Ovary (tissue), 9 donors: ENCODE measurements around the gene KDM2B. TPM values are rescaled to one million over a fixed set of nuclear protein-coding genes. Genes with fewer than 3 reads are reported as not detected.
A peak's percentile ranks its signal among the peaks of the same experiment; 100 is the strongest.

ENCODE experiments used
- DNase-seq, 5 donors: peaks; one replicate each; pipeline ENCODE4 v3.0.0-alpha.2; 2019 to 2020
- H3K27ac ChIP-seq, 2 donors: fragments of 200-600 bp; one replicate each; pipeline versions ENCODE4 v1.5.1 to v1.8.0; 2019 to 2022
- H3K27me3 ChIP-seq: fragments of 200-600 bp; one replicate; pipeline ENCODE4 v1.8.0; 2022
- H3K36me3 ChIP-seq: fragments of 200-600 bp; sonication (generic); one replicate; pipeline ENCODE4 v1.5.1; 2019
- H3K4me1 ChIP-seq: one replicate; pipeline ENCODE4 v1.8.1; 2013; ENCODE audit warnings: mild to moderate bottlenecking, moderate library complexity; ENCODE audit not compliant: insufficient read depth
- H3K4me3 ChIP-seq: fragments of 200-600 bp; sonication (generic); one replicate; pipeline ENCODE4 v1.5.1; 2017
- H3K9me3 ChIP-seq, 2 donors: fragments of 200-600 bp in 1 of 2; sonication (generic) in 1 of 2; one replicate each; pipeline versions ENCODE4 v1.5.1 to v1.8.1; 2013 to 2019; ENCODE audit warnings: mild to moderate bottlenecking in 1 of 2, moderate library complexity in 1 of 2
- EP300 ChIP-seq: sonication (generic); formaldehyde crosslinking; IDR thresholded peaks from one replicate; pipeline ENCODE4 v1.6.1; 2017; ENCODE audit warnings: antibody characterized with exemption
- POLR2A ChIP-seq: fragments of 450-650 bp; IDR thresholded peaks from one replicate; pipeline ENCODE4 v1.6.1; 2017; ENCODE audit warnings: antibody characterized with exemption, mild to moderate bottlenecking, moderate library complexity
- WGBS, 3 donors: extraction: QIAGEN DNeasy Blood & Tissue Kit in 1 of 3; methylation state at CpG; one replicate each; pipeline versions ENCODE4 v1.1.5 to v1.1.7; 2013 to 2017; 5-methylcytosine and 5-hydroxymethylcytosine counted together
- intact Hi-C, 4 donors: fragments of 100-400 bp; cut with DNase I; formaldehyde crosslinking; loops; one replicate each; pipeline versions ENCODE4 v1.11.0 to v1.15.1; 2022 to 2023
- polyA plus RNA-seq, 2 donors: library from polyadenylated mRNA; stranded (reverse); fragments of 200-250 nt in 1 of 2; fragments of 350-450 nt in 1 of 2; fragmentation: Illumina TruSeq in 1 of 2; extraction: RNeasy Lipid Tissue Mini Kit (QIAGEN cat#74804) in 1 of 2; gene quantifications; one replicate each; pipeline ENCODE4 v1.2.3, GENCODE V29; 2013 to 2014
- total RNA-seq, 7 donors: library from RNA; depleted of rRNA in 2 of 7; stranded (reverse); fragments of >200 nt in 2 of 7; fragmentation: NEBNext Ultra II Directional in 3 of 7; extraction: Animal tissue kit (Norgen Biotek cat#: 25700) in 3 of 7; gene quantifications; one replicate each; pipeline versions ENCODE4 v1.1.0 to v1.2.4, GENCODE V29; 2016 to 2023
- TF ChIP-seq, protein P1 (sequence below), 3 donors: fragments of 450-650 bp in 2 of 3; fragments of 200-600 bp in 1 of 3; IDR thresholded peaks; one replicate each; pipeline versions ENCODE4 v1.5.1 to v1.8.0; 2016 to 2022; ENCODE audit warnings: antibody characterized with exemption in 3 of 3, mild to moderate bottlenecking in 1 of 3
- donor health status: DM: no; HTN: no; CAD: no; lungs with moderate emphysema.
- donor health status: DM: no; HTN: no; CAD: no.
- donor health status: Bipolar disorder and iron deficiency.
- donor health status: DM: yes; HTN: yes; CAD: no.
- donor health status: DM: no; HTN: no; CAD: no.
- donor health status: DM: yes; HTN: yes; CAD: no.

Gene KDM2B
- total and polyA plus RNA-seq, 9 donors: 13.2 to 33.6 (median 23.4) TPM

DNA sequence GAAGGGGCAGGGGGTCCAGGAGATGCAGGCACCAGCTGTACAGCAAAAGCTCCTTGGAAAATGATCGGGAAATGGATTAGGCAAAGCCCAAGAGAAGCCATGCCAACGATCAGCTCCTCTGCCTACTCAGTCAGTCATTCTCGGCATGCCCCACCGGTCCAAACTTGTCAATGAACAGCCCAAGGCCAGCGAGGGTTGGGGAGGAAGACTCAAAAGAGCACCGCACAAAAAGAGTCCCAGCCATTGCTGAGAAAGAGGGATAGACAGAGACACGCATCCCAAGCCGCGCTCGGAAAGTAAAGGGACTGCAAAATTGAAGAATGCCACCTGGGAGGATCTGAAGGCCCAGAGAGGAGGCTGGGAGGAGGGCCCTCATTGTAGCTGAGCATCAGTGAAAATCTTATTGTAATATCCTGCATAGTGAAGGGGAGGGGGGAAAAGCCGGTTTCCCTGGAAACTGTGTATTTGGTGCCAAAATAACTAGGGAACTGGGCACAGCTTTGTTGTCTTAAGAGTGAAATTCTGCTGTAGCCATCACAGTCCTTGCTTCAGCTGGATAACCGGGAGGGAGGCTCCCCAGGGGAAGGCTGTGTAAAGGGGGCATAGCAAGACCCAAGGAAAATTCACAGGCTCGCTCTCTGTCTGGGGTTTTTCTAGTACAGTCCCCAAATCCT, 4.7 kb downstream of the KDM2B start:
- DNase-seq: no peak
- Histone ChIP-seq H3K4me1 (peaks cover 11% of the 10 kb centered on the region), H3K4me3 (no peak overlapping the region), H3K36me3 (no peaks in the 10 kb centered on the region), H3K27me3 (no peaks in the 10 kb centered on the region), H3K9me3 (no peaks in the 10 kb centered on the region), H3K27ac (peak overlapping the region; percentile 4 to 81)
- TF ChIP-seq, protein P1, sequence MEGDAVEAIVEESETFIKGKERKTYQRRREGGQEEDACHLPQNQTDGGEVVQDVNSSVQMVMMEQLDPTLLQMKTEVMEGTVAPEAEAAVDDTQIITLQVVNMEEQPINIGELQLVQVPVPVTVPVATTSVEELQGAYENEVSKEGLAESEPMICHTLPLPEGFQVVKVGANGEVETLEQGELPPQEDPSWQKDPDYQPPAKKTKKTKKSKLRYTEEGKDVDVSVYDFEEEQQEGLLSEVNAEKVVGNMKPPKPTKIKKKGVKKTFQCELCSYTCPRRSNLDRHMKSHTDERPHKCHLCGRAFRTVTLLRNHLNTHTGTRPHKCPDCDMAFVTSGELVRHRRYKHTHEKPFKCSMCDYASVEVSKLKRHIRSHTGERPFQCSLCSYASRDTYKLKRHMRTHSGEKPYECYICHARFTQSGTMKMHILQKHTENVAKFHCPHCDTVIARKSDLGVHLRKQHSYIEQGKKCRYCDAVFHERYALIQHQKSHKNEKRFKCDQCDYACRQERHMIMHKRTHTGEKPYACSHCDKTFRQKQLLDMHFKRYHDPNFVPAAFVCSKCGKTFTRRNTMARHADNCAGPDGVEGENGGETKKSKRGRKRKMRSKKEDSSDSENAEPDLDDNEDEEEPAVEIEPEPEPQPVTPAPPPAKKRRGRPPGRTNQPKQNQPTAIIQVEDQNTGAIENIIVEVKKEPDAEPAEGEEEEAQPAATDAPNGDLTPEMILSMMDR (IDR thresholded peaks at IDR 0.05): no peak
- TF ChIP-seq POLR2A: no peak
- TF ChIP-seq EP300: no peak
- intact Hi-C loops: loop anchor here in 1 of 4 donors (5.0 kb wide), 1 partner anchor 51 kb away; the partner anchor contains the start of gene ORAI1
- 84 to 89% (median 85%) methylated on average over 13 of the region's 13 CpGs for WGBS, 3 donors

DNA sequence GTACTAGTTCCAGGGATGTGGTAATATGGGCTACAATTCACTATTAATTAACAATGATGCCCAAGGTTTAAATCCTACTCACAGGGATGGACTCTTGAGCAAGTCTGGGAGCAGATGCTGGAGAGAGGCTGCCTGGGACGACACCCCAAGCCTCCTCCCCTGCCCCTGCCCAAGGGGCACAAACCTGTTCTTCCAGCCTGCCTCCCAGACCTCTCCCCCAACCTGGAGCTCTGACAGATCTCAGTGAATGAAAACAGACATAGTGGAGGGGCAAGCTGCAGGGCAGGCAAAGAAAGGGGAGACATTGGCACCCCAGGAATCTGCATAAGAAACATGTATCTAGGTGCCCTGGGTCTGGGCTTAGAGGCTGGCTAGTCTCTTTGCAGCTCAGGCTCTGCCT, 5.8 kb downstream of the KDM2B start:
- WGBS, 3 donors: 91 to 100% (median 95%) methylated on average over 1 of the region's 1 CpG
- intact Hi-C loops: loop anchor here in 1 of 4 donors (5.0 kb wide), 1 partner anchor 52 kb away; the partner anchor contains the start of gene ORAI1

DNA sequence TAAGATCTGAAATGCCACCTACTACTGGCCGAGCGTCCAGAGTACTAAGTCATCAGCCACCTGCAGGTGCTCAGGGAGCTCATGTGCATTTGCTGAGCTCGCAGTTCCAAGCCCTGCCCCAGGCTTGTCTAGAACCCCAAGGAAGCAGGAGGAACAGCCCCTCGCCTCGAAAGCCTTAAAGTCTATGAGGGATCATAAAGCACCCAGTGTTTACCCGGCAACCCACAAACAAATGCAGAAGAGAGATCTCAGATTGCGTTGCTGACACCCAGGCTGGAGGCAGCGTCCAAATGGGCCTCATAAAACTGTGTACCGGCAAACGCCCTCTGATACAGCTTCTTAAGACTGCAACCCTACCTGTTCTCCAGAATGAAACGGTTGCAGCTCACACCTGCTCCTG, 6.8 kb downstream of the KDM2B start:
- H3K27me3 ChIP-seq: no peaks in the 10 kb centered on the region
- TF ChIP-seq EP300 (no peak), POLR2A (no peak)
- TF ChIP-seq, protein P1 (IDR thresholded peaks at IDR 0.05): no peak
- no peak overlapping the region for H3K27ac ChIP-seq
- H3K9me3 ChIP-seq: no peaks in the 10 kb centered on the region
- intact Hi-C loops: no loop called here
- DNase-seq: no peak
- H3K4me1 ChIP-seq: peaks cover 13% of the 10 kb centered on the region
- 88 to 92% (median 91%) methylated on average over 11 of the region's 11 CpGs for WGBS, 3 donors
- no peaks in the 10 kb centered on the region for H3K36me3 ChIP-seq
- no peak overlapping the region for H3K4me3 ChIP-seq

More for the DNA sequence above, 5.8 kb downstream of the KDM2B start:
- Histone ChIP-seq H3K4me3 (no peak overlapping the region), H3K9me3 (no peaks in the 10 kb centered on the region), H3K27me3 (no peaks in the 10 kb centered on the region), H3K36me3 (no peaks in the 10 kb centered on the region), H3K4me1 (peaks cover 11% of the 10 kb centered on the region), H3K27ac (no peak overlapping the region)
- DNase-seq: no peak
- TF ChIP-seq, protein P1 (IDR thresholded peaks at IDR 0.05): no peak
- no peak for TF ChIP-seq EP300
- TF ChIP-seq POLR2A: no peak

DNA sequence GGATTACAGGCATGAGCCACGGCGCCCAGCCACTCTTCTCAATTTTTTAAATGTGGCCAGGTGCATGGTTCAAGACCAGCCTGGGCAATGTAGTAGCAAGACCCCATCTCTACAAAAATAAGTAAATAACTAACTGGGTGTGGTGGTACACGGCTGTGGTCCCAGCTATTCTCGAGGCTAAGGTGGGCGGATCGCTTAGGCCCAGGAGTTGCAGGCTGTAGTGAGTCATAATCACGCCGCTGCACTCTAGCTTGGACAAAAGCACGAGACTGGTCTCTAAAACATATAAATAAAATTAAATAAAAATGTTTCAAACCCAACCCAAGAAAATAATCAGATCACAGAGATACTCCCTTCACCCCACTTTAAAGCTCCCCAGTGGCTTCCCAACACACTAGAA, 8.9 kb downstream of the KDM2B start:
- no peaks in the 10 kb centered on the region for H3K27me3 ChIP-seq
- DNase-seq: no peak
- H3K9me3 ChIP-seq: no peaks in the 10 kb centered on the region
- H3K4me3 ChIP-seq: no peak overlapping the region
- TF ChIP-seq EP300 (no peak), POLR2A (no peak)
- TF ChIP-seq, protein P1 (IDR thresholded peaks at IDR 0.05): no peak
- H3K27ac ChIP-seq: no peak overlapping the region
- H3K4me1 ChIP-seq: peaks cover 7% of the 10 kb centered on the region
- H3K36me3 ChIP-seq: no peaks in the 10 kb centered on the region
- 92 to 95% (median 93%) methylated on average over 9 of the region's 9 CpGs for WGBS, 3 donors
- intact Hi-C loops: no loop called here
